Frontal cortex (tissue), 4 donors: Measurements from ENCODE around the gene ARFGAP2. TPM values are rescaled to one million over a fixed set of nuclear protein-coding genes. Genes with fewer than 3 reads are reported as not detected.

Experiments
- DNase-seq, 2 donors: peaks; one replicate each; pipeline ENCODE4 v3.0.0; 2012; ENCODE audit warnings: low spot score in 2 of 2
- FAIRE-seq: peaks from 2 replicates; lab custom pipeline; 2012; peaks lifted over from hg19 to GRCh38; lab: Jason Lieb, UNC
- total RNA-seq: library from RNA; depleted of rRNA; stranded (reverse); fragments of >200 nt; gene quantifications from one replicate; pipeline ENCODE4 v1.2.3, GENCODE V29; 2014
- donor health status: control.
- donor health status: control.
- donor health status: control.

ARFGAP2 gene
- total RNA-seq, 1 donor from 2014 or later, result 110 TPM

GRCh38 chr11:47189100-47189834, 12.6 kb upstream of the ARFGAP2 start:
- FAIRE-seq (no peak), DNase-seq (no peak)

- FAIRE-seq, result no peak
Observed at GRCh38 chr11:47188259-47188658, 11.6 kb upstream of the ARFGAP2 start.

GRCh38 chr11:47187723-47188122, 11.0 kb upstream of the ARFGAP2 start:
- FAIRE-seq (no peak), DNase-seq (no peak)

More at GRCh38 chr11:47188259-47188658, 11.6 kb upstream of the ARFGAP2 start:
- no peak for DNase-seq

- DNase-seq, result peak in 1 of 2 donors; percentile 49
- no peak for FAIRE-seq
Observed at GRCh38 chr11:47186700-47187695, 10.3 kb upstream of the ARFGAP2 start.

- no peak for FAIRE-seq
- DNase-seq, result peak; percentile 65 to 74
Observed at GRCh38 chr11:47186076-47186699, 9.5 kb upstream of the ARFGAP2 start, which contains the start of gene PACSIN3. Gene PACSIN3, minus strand, starts transcription at chr11:47186434. Its CDS starts 3,707 bp downstream, at chr11:47182727.

GRCh38 chr11:47185305-47186075, 8.8 kb upstream of the ARFGAP2 start:
- FAIRE-seq, result no peak
- DNase-seq, result peak in 1 of 2 donors; percentile 58

- DNase-seq (peak; percentile 69 to 79), FAIRE-seq (no peak)
Observed at GRCh38 chr11:47184711-47185304, 8.1 kb upstream of the ARFGAP2 start.

- DNase-seq (no peak), FAIRE-seq (no peak)
Observed at GRCh38 chr11:47183969-47184368, 7.3 kb upstream of the ARFGAP2 start.

GRCh38 chr11:47183031-47183856, 6.6 kb upstream of the ARFGAP2 start:
- DNase-seq, result no peak
- FAIRE-seq, result no peak

- DNase-seq (no peak), FAIRE-seq (no peak)
Observed at GRCh38 chr11:47182380-47182779, 5.7 kb upstream of the ARFGAP2 start.

- no peak for FAIRE-seq
- DNase-seq, result no peak
Observed at GRCh38 chr11:47181271-47181670, 4.6 kb upstream of the ARFGAP2 start.

GRCh38 chr11:47180006-47180787, 3.5 kb upstream of the ARFGAP2 start:
- no peak for FAIRE-seq
- no peak for DNase-seq

GRCh38 chr11:47179655-47179991, 2.9 kb upstream of the ARFGAP2 start:
- DNase-seq (peak in 1 of 2 donors; percentile 53), FAIRE-seq (no peak)

- DNase-seq, result no peak
- FAIRE-seq, result no peak
Observed at GRCh38 chr11:47178737-47179654, 2.3 kb upstream of the ARFGAP2 start.

- FAIRE-seq (no peak), DNase-seq (no peak)
Observed at GRCh38 chr11:47178316-47178715, 1.6 kb upstream of the ARFGAP2 start.

GRCh38 chr11:47177846-47178245, 1.2 kb upstream of the ARFGAP2 start:
- FAIRE-seq, result no peak
- DNase-seq, result no peak
